Measurements from ENCODE around the gene B4GALT5. TPM values are rescaled to one million over a fixed set of nuclear protein-coding genes. Genes with fewer than 3 reads are reported as not detected.

The B4GALT5 gene
- total RNA-seq, 3 donors from 2014 or later, result 16.8 to 33.8 (median 22.1) TPM

GRCh38 chr20:49705358-49705757 is 8.3 kb downstream of the B4GALT5 start:
- Histone ChIP-seq H3K27ac (no peak overlapping the region), H3K4me3 (no peak overlapping the region), H3K9me3 (no peaks in the 10 kb centered on the region), H3K27me3 (no peaks in the 10 kb centered on the region), H3K4me1 (no peaks in the 10 kb centered on the region), H3K36me3 (no peaks in the 10 kb centered on the region)
- intact Hi-C loops (cut with DNase I; ENCODE audit: low total_unique reads), result no loop called here
- DNase-seq (ENCODE audit: low spot score in 2 of 2), result no peak
- no peak for TF ChIP-seq POLR2A (IDR thresholded peaks at IDR 0.05)
- no peak for TF ChIP-seq POLR2AphosphoS5 (IDR thresholded peaks at IDR 0.05)
- no peak for TF ChIP-seq CTCF (IDR thresholded peaks at IDR 0.05)

GRCh38 chr20:49704932-49705336 is 8.7 kb downstream of the B4GALT5 start:
- no peak for DNase-seq (ENCODE audit: low spot score in 2 of 2)

GRCh38 chr20:49701916-49702315 is 11.8 kb downstream of the B4GALT5 start:
- DNase-seq (ENCODE audit: low spot score in 2 of 2), result no peak
- H3K27ac ChIP-seq, result no peak overlapping the region
- intact Hi-C loops (cut with DNase I; ENCODE audit: low total_unique reads), result no loop called here
- no peaks in the 10 kb centered on the region for H3K9me3 ChIP-seq
- no peak overlapping the region for H3K4me3 ChIP-seq
- no peaks in the 10 kb centered on the region for H3K36me3 ChIP-seq
- TF ChIP-seq CTCF (IDR thresholded peaks at IDR 0.05) (no peak), POLR2AphosphoS5 (IDR thresholded peaks at IDR 0.05) (no peak), POLR2A (IDR thresholded peaks at IDR 0.05) (no peak)
- no peaks in the 10 kb centered on the region for H3K4me1 ChIP-seq
- no peaks in the 10 kb centered on the region for H3K27me3 ChIP-seq

More at GRCh38 chr20:49704932-49705336, 8.7 kb downstream of the B4GALT5 start:
- intact Hi-C loops (cut with DNase I; ENCODE audit: low total_unique reads), result no loop called here
- no peaks in the 10 kb centered on the region for H3K36me3 ChIP-seq
- TF ChIP-seq CTCF (IDR thresholded peaks at IDR 0.05) (no peak), POLR2A (IDR thresholded peaks at IDR 0.05) (no peak)
- no peaks in the 10 kb centered on the region for H3K9me3 ChIP-seq
- H3K27me3 ChIP-seq, result no peaks in the 10 kb centered on the region
- no peaks in the 10 kb centered on the region for H3K4me1 ChIP-seq
- no peak overlapping the region for H3K4me3 ChIP-seq
- H3K27ac ChIP-seq, result no peak overlapping the region

- Histone ChIP-seq H3K27ac (peak overlapping the region; percentile 10 to 22), H3K4me1 (no peaks in the 10 kb centered on the region)
Observed at GRCh38 chr20:49701241-49701790, 12.4 kb downstream of the B4GALT5 start.

More at GRCh38 chr20:49701241-49701790, 12.4 kb downstream of the B4GALT5 start:
- no peak for TF ChIP-seq CTCF (IDR thresholded peaks at IDR 0.05)
- TF ChIP-seq POLR2A (IDR thresholded peaks at IDR 0.05), result no peak
- TF ChIP-seq POLR2AphosphoS5 (IDR thresholded peaks at IDR 0.05), result no peak
- Histone ChIP-seq H3K27me3 (no peaks in the 10 kb centered on the region), H3K9me3 (no peaks in the 10 kb centered on the region), H3K36me3 (no peaks in the 10 kb centered on the region), H3K4me3 (no peak overlapping the region)
- intact Hi-C loops (cut with DNase I; ENCODE audit: low total_unique reads), result no loop called here
- no peak for DNase-seq (ENCODE audit: low spot score in 2 of 2)

Data from breast epithelium (tissue), 4 donors.